Stimulated activated CD4-positive, alpha-beta T cell treated with anti-CD3 and anti-CD28 coated beads, Interleukin-2, amount 100 ng/mL, for 48 hours (primary cell): ENCODE results near the gene ZDHHC8.

Experiments used
- DNase-seq, 2 donors: peaks; one replicate each; pipeline ENCODE4 v3.0.0-alpha.2; 2020

Gene ZDHHC8

DNA sequence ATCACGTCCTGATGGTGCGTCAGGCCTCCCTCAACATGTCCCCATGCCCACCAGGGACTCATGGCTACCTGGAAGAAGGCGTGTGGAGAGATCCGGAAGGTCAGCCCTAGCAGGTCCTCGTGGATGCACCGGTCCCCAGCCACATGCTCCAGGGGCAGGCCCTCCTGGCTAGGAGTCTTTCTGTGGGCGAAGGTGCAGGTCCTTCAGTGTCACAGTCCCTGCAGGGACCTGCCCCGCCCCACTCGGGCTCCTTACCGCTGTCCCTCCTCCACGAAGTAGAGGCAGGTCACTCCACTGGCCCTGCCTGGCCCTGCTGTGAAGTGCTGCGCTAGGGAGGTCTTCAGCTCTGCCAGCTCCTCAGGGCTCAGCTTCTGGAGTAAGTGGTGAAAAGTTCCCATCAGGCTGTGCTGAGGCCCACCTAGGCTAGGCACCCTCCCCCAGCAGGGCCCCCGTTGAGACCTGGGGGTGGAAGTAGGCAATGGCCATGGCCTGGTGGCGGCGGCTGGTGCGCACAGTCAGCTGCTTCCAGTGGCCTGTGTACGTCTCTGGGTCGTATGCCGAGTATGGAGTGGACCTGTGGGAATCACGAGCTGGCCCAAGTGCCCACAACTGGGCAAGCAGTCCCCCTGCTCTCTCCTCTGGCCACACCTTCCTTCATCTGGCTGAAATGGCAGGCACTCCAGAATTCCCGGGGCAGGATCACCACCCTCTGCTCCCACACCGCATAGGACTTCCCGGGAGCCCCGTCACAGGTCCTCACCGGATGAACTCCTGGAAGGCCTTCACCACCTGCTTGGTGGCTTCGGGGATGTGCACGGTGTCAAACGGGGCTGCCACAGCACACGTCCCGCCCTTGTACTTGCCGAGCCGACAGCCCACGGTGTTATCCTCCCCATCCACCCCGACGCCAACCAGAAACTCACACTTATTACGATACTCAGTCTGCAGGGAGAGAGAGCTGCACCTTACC, 16.8 kb upstream of the ZDHHC8 start:
- no peak for DNase-seq

DNA sequence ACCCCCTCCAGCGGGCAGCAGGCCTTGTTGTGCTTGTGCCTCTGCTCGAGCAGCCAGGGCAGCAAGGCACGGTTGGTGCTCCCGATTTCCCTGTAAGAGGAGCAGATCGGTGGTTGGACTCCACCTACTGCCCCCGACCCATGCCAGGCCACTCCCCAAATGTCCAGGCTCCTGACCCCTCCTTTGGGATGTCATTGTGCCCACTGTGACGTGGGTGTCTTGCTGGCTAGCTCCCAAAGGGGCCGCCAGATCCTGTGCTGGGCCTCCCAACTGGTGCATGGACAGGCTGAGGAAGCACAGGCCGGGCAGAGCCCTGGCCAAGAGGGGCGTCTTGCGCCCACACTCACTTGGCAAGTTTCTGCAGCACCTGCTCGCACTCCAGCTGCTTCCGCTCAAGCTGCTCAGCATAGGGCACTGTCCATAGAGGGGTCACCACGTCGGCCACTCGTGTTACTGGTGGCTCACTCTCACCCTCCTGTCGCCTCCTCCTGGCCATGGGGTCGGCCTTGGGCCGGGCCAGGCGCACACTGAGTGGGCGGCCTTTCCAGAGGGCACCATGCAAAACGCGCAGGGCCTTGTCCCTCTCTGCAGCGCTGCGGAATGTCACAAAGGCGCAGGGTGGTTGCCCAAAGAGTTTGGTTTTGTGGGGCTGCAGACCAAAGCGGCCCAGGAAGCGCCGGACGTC, 15.8 kb upstream of the ZDHHC8 start, which contains the start of gene RANBP1:
TSS of gene RANBP1 (plus strand) at position 414 of the 685 bp plus-strand sequence. CDS start at position 495, 81 bp downstream.
- no peak for DNase-seq

DNA sequence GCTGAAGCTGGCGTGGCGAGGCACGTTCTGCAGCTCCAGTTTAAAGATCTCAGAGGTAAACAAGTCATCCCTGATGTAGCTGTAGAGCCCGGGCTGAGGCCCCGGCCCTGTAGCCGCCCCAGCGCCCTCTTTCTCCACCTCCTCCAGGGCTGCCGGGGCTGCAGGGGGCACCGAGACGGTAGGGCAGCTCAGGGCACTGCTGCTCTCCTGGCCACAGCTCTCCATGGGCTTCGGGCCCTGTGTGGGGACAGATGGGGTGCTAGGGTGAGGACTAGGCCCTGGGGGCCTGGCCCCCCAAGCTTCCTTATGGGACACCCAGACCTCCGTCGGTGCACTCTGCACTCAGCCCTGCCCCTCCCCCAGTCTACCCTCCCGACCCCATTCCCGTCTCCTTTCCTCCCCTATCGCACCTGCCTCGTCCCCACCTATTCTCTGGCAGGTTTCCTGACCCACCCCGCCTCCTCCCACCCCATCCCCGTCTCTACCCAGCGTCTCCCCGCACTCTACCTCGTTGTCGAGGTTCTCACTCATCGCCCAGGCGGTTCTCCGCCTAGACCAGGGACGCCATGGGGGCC, 15.1 kb upstream of the ZDHHC8 start:
- DNase-seq = no peak

- DNase-seq = peak; percentile 97
These were observed 14.5 kb upstream of the ZDHHC8 start, which contains the start of gene TRMT2A for GRCh38 chr22:20116951-20117632. Gene TRMT2A (minus strand): TSS chr22:20117226. CDS start chr22:20116906, 320 bp downstream.

GRCh38 chr22:20117633-20118299, 13.8 kb upstream of the ZDHHC8 start:
- peak; percentile 72 to 79 for DNase-seq

DNA sequence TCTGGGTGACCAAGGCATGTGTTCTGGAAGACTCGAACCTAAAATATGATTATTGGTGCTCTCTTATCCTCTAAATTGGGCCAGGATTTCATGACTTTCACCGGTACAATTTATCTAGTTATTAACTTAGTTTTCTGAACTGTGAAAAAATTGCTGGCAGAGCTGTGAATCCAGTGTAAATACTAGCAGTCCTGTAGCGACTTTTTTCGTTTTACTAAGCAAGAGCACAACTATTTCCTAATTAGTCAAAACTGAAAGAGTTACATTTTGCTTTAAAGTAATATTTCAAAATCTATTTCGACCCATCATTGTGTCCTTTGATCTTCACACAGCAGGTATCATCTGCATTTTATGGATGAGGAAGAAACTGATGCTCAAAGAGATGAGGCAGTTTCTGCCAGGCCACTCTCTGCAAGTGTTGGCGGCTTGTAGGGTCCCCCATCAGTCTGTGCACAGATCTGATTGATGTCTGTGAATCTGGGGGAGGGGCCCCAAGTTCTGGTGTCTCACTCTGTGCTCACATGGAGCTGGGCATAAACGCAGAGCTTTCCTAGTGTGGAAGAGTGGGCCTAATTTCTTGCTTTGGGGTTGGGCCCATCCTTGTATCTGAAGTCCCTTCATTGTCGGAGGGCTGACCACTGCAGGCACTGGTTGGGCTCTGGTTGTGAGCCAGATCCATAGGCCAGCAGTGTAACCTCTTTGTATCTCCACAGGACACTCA, 13.1 kb upstream of the ZDHHC8 start:
- no peak for DNase-seq

DNA sequence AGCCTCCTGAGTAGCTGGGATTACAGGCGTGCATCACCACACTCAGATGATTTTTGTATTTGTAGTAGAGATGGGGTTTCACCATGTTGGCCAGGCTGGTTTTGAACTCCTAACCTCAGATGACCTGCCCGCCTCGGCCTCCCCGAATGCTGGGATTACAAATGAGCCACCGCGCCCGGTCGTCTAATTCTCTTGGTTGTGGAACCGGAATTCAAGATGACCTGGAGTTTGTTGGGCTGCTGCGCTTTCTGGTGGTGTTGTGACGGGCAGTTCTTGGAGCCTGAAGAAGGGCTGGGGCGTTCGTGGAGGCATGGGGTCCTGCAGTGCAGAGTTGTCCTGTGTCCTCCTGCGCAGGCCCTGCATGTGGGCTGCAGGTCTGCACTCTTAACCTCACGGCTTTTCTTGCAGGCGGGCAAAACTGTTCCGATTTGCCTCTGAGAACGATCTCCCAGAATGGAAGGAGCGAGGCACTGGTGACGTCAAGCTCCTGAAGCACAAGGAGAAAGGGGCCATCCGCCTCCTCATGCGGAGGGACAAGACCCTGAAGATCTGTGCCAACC, 9.7 kb upstream of the ZDHHC8 start:
- DNase-seq = no peak

GRCh38 chr22:20123366-20124082, 8.1 kb upstream of the ZDHHC8 start:
- no peak for DNase-seq

DNA sequence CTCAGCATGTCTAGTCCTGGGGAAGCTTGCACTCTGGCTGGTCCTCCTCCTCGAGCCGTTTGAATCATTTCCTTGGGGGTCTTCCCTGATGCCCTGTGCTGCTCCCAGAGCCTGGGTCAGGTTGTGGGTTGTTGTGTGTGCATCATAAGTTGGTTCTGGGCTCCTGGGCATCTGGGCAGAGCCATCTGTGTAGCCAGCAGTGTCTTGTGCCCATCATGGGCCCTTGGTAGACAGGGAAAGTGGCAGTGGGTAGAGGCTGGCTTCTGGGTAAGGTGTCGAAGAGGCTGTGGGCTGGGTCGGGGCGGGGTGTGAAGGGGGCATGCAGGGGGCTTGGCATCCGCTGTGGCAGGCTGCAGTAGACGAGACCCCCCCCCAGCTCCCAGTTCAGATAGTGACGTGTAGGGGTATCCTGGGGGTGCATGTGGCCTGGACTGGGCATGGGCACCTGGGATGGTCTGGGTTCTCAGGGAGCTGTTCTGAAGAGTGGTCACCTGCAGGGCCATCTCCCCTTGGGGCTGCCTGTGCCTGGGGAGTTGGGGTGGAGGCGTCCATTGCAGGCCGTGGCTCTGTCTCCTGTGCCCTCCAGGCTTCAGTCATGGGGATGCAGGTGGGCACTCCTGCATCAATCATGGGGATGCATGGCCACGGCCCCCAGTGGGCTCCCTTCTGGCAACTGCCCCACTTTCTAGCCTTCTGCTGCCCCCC, 7.4 kb upstream of the ZDHHC8 start:
- no peak for DNase-seq

DNA sequence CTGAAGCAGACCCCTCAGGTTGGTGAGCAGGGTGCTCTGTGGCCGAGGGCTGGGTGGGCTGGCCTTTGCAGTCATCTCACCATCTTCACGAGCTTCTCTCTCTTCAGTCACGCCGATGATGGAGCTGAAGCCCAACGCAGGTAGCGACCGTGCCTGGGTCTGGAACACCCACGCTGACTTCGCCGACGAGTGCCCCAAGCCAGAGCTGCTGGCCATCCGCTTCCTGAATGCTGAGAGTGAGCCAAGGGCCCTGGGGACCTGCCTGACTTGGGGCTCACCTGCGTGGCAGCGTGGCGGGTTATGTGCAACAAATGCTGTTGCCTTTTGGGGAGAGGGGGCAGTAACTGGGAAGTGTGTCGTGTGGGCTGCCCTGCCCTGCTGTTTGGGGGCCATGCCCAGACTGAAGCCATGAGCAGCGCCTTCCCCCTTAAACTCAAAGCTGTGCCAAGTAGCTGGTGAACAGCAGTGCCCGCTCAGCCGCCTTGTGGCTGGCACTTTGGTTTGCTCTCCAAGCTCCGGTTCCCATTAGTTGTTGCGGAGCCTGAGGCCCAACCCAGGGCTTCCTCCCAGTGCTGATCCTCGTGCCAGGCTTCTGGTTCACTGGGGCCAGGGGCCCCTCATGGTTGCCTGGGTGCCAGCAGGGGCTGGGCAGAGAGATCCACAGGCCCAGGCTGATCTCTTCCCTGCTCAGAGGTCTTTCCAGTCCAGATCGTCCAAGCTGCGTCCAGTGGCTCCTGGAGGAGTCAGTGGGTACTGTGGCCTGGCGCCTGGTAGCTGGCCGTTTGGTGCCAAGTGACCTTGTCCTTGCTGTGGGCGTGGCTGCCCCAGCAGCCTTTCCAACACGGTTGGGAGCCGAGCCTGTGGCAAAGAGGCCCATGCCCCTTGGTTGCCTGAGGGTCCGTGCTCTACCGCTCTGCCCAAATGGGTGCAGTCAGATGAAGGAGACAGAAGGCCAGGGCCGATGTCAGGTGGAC, 6.1 kb upstream of the ZDHHC8 start:
- no peak for DNase-seq

DNA sequence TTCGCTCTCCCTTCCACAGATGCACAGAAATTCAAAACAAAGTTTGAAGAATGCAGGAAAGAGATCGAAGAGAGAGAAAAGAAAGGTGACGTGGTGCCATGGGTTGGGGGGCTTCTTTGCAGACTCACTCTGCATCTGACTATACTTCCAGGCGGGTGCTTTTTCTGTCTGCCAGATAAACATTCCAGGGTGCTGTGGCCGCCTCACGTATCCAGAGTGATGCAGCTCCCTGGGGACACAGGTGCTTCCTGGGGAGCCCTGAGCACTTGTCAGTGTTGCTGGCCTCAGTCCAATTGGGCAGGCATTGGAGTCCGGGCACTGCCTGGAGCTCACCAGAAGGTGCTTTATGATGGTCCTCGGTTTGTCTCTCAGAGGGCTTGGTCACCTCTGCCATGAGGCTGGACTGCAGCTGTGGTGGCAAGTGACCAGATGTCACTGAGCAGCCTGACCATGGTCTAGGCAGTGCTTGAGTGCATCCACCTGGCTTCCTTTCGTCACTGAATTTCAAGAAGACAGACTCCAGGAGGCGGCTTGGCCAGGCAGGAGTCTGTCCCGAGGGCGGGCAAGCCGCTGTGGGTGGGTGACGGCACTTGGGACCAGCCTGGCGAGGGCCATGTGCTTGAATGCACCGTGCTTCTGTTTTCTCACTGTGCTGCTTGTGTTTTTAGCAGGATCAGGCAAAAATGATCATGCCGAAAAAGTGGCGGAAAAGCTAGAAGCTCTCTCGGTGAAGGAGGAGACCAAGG, 5.1 kb upstream of the ZDHHC8 start:
- DNase-seq = no peak

DNA sequence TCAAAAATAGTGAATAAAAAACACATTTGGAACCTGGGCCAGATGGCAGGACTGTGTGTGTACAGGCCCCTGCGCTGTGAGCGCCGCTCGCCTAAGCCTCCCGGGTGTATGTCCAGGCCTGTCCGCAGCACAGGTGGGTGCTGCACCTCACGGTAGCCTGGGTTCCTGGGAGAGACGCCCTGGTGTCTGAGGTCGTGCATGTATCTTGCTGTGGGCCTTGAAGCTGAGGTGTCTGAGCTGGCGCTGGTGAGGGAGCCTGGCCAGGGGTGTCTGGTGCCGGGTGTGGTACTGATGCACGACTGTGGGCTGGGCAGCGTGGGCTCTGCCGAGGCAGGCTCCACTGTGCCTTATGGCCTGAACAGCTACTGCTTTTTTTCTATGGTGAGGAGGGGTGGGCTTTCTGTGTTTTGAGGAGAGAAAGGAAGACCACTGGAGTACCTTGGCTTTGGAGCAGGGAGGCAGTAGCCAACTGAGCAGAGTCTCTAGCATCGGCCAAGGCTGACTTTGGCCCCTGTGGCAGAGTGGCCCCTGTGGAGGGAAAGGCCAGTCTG, 4.2 kb upstream of the ZDHHC8 start:
- no peak for DNase-seq

GRCh38 chr22:20127869-20128618, 3.6 kb upstream of the ZDHHC8 start:
- DNase-seq = no peak

GRCh38 chr22:20128619-20128901, 3.0 kb upstream of the ZDHHC8 start:
- DNase-seq = no peak

GRCh38 chr22:20128902-20129746, 2.5 kb upstream of the ZDHHC8 start:
- peak; percentile 43 to 48 for DNase-seq

DNA sequence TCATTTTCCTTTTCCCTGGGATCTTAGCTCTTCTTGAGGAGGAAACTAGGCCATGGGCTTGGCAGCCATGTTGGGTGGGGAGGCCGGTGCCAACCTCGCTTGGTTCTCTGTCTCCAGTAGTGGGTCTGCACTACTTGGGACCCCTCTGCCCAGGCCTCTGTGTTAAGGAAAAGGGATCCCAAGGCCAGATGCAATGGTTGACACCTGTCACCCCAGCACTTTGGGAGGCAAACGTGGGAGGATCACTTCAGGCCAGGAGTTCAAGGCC, 1.9 kb upstream of the ZDHHC8 start:
- DNase-seq = no peak
